GM19351 (cell line): Measurements from ENCODE around the gene LRRC49.
"Not testable (repeated sequence)": the region's sequence is repeated elsewhere in the genome, so short reads cannot be mapped to it uniquely, and the experiment has no call there.

Experiments used
- ATAC-seq: cut with Tn5 transposase; IDR thresholded peaks from one replicate; pipeline ENCODE4 v1.9.1; 2021; ENCODE audit warnings: mild to moderate bottlenecking, moderate library complexity; ENCODE audit not compliant: unreplicated experiment

LRRC49 gene

DNA sequence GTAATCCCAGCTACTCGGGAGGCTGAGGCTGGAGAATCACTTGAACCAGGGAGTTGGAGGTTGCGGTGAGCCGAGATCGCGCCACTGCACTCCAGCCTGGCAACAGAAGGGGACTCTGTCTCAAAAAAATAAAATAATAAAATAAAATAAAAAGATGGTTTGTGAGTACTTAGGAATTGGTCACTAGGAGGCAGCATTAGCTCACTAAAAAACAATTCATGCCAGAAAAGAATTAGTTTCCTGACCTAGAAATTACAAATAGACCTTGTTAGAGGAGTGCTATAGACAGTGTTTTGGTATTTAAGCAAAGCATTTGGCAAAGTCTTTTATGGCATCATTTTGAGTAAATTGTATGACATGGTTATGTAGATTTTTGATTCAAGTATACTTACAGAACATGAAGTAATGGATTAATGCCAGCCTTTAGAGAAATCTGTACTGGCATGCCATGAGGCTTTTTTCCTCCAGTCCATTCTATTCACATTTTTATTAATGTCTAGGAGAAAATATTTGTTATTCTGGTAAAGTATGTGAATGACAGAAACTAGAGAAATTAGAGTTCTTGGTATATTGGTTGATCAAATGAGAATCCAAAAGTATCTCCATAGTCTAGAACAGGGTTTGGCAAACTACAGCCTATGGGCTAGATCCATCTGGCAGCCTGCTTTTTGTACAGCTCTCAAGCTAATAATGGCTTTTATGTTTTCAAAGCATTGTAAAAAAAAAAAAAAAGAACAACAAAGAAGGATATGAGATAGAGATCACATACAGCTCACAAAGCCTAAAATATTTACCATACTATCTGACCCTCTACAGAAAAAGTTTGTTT, 81.6 kb downstream of the LRRC49 start:
- no peak for ATAC-seq

DNA sequence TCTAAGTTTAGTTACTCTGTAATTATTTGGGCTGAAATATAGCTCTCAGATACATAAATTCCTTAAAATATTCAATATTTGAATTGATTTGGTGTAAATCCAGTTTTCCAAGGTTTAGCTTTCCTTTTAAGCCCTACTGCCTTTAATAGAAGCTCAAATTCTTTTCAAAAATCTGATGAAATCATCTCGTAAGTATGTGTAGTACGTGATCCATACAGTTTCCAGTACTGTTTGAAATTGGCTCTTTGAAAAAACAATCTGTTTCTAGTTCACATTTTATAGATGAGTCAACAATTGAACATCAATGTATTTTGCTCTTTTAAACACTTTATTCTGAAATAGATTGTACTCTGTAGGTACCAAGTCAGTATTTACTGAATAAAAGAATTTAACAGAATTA, 84.2 kb downstream of the LRRC49 start:
- ATAC-seq: no peak

DNA sequence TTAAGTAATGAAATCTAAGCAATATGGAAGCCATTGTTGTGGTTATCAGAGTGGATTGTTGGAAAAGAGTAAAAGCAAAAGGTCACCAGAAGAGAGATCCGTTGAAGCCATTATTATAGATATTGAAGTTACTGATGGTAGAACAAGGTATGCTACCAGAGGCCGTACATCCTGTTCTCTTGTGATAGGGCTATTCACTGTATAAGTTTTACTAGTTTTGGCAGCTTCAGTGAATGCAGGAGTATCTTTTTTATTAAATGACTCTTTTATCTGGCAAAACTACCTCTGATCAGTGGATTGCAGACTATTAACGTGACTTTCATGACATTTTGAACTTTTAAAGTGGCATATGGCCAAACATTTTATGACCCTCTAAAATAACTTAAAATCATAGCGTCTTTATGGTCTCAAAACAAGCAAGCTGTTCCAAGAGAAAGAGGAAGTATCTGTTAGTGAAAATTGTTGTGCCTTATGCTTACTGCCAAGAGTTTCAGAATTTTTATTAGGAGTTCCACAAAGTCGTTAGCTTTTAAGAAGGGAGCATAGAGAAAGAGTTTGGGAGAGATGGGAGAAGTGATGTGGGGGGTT, 102.9 kb downstream of the LRRC49 start:
- ATAC-seq: no peak

DNA sequence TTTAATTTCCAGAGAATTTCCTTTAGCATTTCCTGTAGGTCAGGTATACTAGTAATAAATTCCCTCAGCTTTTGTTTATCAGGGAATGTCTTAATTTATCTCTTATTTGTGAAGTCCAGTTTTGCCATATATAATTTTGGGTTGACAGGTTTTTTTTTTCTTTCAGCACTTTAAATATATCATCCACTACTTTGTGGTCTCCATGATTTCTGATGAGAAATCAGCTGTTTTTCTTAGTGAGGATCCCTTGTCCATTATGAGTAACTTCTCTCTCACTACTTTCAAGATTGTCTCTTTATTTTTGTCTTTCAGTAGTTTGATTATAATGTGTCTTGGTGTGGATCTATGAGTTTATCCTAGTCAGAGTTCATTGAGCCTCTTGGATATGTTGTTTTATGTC, 105.7 kb downstream of the LRRC49 start:
- ATAC-seq: no peak

DNA sequence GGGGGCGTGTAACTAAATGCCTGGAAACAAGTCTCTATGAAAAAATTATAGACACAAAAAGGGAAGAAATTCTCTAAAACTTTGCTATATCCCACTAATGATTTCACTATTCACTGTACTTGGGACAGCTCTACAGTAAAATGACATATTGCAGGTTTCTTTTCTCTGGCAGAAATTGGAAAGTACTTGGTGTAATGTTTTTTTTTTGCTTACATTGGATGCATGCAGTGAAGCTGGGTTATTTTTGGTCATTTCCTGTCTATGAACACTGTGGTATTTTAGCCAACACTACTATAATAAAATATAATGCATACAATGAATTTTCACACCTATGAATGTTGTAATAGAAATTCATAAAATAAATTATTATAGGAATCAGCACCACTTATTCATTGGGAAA, 109.7 kb downstream of the LRRC49 start:
- ATAC-seq: no peak

DNA sequence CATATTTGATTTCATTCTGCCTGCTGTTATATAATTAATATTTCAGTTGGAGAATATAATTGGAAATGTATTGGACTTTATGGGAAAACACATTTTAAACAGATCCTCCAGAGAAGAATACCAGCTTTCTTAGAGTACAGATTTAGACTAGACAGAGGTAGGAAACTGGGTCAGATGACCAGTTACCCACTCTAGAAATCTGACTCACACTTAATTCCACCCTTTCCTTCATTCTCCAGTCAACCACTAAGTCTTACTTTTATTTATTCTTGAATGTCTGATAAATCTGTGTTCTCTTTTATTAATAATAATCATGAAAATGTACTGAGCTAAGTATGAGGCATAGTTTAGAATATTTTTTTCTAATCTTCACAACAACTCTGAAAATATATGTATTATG, 110.7 kb downstream of the LRRC49 start:
- ATAC-seq: no peak

DNA sequence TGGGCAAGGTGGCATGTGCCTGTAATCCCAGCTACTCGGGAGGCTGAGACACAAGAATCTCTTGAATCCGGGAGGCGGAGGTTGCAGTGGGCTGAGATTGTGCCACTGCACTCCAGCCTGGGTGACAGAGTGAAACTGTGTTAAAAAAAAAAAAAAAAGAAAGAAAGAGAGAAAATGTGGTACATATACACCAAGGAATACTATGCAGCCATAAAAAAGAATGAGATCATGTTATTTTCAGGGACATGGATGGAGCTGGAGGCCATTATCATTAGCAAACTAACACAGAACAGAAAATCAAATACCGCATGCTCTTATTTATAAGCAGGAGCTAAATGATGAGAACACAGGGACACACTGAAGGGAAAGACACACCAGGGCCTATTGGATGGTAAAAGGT, 111.9 kb downstream of the LRRC49 start:
- ATAC-seq: not testable (repeated sequence)

DNA sequence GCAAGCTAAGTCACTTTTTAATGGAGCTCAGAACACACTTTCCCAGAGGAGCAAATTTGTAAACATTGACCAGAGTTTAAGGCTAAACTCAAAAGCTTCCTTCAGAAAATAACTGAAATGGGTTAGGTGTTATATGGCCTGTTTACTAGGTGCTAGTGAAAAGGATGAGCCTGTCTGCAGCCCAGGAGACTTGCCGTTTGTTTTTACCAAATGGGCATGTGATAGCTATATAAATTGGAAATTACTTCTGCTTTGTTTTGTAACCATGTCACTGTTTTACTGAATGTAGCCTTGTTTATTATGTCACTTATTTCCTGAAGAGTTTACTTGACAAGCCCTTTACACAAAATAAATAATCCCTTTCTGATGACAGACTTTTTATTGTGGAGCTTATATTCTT, 113.3 kb downstream of the LRRC49 start:
- no peak for ATAC-seq

DNA sequence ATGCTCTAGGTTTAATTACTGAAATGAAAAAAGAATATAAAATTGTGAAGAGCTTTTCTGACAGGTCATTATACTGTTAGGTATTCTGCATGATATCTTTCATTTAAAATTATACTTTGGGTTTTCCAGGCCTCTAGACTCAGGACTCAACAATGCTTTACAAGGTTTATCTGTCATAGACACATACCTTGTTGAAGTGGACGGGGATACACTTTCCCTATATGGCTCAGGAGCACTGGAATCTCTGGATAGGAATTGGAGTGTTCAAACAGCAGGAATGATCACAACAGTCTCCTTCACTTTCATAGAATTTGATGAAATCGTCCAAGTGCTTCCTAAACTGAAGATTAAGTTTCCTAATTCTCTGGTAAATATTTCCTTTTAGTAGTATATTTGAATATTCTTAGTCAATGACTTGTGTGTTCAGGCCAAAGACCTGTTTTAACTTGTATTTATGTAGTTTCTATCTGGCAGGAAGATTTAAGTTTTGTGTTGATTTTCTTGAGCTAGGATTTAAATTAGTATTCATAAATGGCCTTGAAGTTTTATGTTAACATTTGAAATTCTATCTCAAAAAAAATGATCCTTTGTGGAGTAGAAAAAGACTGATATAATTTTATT, 115.7 kb downstream of the LRRC49 start:
- ATAC-seq: no peak

DNA sequence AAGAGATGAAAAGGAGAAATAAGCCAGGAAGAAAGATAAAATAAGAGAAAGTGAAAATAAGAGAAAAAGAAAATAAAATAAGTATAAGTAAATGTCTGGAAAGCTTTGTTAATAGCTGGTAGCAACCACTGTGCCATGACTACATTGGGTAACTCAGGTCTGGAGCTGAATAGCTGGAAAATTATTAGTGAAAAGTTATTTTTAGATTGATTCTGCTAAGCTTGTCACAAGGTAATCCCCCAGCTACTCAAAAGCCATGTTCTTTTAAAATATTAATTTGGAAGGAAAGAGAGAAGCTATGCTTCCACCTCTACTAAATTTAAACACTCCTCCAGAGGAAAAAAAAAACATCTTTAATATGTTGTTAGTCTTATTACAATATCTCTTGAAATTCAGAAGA, 117.8 kb downstream of the LRRC49 start:
- no peak for ATAC-seq

DNA sequence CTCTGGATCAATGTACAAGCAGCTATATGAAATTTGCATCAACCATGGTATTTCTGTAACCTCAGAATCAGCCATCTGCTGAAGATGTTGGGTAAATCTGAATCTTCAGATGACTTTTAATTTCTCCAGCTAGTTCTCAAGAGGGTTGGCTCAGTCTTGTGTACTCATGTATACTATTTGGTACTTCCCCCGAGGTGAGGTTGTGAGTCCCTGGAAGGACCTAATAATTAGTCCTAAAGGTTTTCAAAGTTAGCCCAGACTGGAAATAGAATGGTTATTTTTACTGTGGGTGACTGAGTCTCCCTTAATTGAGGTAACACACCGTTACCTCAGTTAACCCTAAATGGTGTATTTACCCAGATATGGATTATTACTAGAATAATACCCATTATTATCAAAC, 118.4 kb downstream of the LRRC49 start:
- no peak for ATAC-seq

DNA sequence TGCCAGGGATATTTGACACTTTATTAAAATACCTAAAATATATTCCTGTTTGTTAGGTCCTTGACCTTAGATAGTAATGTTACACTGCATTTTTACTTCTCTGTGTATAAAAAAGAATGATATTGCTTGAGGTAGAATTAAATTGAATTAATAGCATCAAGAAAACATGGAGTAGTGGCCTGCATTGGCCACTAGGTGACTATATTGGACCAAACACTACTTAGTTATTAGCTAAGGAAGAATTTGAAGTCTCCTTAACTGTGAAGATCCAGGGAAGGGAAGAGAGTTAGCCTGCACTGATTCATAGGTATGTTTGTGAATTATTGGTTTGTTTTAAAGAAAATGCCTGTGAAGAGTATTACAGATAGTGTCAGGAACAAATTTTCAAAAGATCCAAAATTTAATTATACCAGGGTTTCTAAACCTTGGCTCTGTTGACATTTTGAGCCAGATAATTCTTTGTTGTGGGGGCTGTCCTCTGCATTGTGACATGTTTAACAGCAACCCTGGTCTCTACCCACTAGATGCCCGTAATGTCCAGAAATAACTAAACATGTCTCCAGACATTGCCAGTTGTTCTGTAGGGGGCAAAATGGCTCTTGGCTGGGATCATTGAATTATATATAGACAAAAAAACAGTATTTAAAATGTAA, 119.0 kb downstream of the LRRC49 start:
- ATAC-seq: no peak

DNA sequence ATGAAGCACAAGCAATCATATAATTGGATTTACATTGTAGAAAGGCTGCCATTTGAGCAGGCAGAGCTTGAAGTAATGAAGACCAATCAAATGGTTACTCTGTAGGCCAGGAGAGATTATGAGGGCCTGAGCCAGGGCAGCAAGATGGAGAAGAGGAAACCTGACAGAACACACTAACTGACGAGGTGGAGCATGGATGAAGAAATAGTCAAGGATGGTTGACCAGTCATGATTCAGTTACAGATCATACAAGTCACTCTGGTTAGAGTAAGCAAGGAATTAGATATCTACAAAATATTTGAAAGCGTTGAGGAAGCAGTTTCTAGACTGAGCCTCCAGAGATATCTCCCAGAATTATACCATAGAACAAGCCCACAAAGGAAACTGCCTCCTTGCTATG, 120.8 kb downstream of the LRRC49 start:
- no peak for ATAC-seq

DNA sequence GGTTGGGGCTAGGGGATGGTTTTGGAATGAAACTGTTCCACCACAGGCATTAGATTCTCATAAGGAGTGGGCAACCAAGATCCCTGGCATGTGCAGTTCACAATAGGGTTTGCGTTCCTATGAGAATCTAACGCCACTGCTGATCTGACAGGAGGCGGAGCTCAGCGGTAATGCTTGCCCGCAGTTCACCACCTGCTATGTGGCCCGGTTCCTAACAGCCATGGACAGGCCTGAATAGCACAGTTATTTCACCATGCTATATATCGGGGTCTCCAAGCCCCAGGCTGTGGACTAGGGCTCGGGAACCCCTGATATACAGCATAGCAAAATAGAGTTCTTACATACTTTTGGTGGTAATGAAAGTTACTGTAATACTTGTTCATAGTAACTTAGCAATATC, 122.7 kb downstream of the LRRC49 start:
- ATAC-seq: no peak

DNA sequence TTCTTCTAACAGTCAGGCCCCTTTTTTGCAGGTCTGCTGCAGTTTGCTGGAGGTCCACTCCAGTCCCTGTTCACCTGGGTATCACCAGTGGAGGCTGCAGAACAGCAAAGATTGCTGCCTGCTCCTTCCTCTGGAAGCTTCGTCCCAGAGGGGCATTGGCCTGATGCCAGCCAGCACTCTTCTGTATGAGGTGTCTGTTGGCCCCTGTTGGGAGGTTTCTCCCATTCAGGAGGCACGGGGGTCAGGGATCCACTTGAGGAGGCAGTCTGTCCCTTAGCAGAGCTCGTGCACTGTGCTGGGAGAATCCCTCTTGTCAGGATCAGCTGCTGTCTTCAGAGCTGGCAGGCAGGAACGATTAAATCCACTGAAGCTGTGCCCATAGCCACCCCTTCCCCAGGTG, 138.6 kb downstream of the LRRC49 start:
- ATAC-seq: not testable (repeated sequence)

DNA sequence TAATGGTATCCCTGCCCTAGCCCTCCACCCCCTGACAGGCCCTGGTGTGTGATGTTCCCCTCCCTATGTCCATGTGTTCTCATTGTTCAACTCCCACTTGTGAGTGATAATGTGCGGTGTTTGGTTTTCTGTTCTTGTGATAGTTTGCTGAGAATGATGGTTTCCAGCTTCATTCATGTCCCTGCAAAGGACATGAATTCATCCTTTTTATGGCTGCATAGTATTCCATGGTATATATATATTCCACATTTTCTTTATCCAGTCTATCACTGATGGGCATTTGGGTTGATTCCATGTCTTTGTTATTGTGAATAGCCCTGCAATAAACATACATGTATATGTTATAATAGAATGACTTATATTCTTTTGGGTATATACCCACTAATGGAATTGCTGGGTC, 142.9 kb downstream of the LRRC49 start:
- ATAC-seq: not testable (repeated sequence)

DNA sequence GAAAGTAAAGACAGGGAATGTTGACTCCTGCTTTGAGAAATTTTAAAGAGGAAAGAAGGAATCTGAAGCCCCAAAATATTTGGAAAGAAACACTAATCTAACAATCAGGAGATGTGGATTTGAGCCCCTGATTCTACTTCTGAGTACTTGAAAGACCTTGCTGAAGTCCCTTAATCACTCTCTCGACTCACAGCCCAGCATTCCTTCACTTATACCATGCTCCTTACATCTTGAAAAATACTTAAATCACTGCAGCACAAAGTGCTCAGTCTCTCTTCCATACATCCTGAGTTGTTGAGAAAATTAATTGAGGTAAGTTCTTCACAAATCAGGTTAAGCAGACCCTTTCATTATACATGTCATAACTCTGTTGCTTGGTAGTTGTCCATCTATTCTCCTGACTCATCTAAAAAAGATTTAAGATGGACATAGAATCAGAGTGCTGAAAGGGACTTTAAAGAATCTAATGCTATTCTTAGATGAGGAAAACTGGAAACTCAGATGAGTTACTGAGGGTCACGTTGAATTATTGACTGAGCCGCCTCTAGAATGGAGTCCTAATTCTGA, 149.8 kb downstream of the LRRC49 start:
- ATAC-seq: no peak

DNA sequence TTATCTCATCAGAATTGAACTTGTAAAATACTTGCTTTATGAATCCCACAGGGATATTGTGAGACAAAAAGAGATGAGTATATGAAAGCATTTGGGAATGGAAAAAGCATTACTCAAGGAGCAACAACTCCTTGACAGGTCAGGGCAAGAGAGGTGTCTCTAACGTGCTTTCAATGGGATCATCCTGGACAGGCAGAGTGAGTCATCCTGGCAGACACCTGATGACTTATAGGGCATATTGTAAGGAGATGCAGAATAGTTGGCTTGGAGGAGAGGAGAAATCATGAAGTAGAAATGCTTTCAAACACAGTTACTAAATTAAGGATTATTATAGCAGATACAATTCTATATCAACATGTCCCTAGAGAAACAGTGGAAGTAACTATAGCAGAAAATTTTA, 150.7 kb downstream of the LRRC49 start:
- no peak for ATAC-seq

DNA sequence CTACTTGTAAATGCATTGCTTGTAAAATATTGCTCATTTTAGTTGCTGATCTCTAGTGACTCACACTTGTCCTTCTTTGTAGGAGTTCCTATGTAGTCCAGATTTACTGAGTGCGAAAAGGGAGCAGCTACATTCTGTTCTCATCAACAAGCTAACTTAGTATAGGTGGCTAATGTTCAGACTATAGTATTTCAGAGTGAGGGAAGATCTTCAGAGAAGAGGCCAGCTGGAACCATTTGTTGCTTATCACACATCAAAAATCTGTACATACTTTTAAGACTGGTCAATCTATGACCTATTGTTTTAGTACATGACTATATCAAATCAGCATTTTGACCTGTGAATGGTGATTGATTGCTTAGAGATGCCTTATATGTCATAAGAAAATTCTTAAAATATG, 151.4 kb downstream of the LRRC49 start:
- no peak for ATAC-seq

DNA sequence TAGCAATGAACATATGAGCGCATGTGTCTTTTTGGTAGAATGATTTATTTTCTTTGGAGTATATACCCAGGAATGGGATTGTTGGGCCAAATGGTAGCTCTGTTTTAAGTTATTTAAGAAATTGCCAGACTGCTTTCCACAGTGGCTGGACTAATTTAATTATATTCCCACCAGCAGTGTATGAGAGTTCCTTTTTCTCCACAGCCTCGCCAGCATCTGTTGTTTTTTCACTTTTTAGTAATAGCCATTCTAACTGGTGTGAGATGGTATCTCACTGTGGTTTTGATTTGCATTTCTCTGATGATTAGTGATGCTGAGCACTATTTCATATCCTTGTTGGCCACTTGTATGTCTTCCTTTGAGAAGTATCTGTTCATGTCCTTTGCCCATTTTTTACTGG, 153.5 kb downstream of the LRRC49 start:
- ATAC-seq: not testable (repeated sequence)

DNA sequence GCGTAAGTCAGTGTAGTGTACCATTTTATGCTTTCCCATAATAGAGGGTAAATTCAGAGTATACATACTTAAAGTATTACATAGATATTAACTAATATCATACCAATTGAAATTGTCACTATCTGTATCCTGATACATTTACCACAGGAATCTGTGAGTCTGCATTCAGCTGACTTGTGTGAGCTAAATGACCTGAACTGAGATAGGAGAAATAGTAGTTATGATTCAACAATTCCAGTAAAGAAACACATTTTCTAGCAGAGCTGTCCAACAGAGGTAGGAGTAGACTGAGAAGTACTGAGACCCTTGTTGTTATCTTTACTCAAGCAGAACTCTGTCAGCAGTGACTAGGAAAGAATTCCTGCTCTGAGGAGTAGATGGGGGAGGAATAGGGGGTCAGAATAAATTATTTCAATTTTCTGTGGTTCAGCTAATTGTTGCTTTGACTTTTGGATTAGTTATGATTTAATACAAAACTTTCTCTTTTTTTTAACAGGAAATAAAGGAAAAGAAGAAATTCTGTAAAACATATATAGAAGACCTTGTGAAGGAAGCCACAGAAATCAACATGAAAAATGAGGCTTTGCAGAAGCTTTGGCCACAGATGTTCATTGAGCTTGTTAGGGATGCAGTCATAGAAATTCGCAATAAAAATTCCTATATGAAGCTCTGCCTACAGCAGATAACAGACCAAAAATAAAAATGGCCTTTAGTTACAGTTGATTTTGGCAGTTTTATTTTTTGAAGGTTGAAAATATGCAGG, 156.5 kb downstream of the LRRC49 start:
- no peak for ATAC-seq
